HG03064 (cell line): Measurements from ENCODE around the gene CD99L2.
A peak's percentile ranks its signal among the peaks of the same experiment; 100 is the strongest.

Experiments
- ATAC-seq: cut with Tn5 transposase; IDR thresholded peaks from one replicate; pipeline ENCODE4 v1.9.1; 2021; ENCODE audit warnings: low read depth; ENCODE audit not compliant: unreplicated experiment

The CD99L2 gene

DNA sequence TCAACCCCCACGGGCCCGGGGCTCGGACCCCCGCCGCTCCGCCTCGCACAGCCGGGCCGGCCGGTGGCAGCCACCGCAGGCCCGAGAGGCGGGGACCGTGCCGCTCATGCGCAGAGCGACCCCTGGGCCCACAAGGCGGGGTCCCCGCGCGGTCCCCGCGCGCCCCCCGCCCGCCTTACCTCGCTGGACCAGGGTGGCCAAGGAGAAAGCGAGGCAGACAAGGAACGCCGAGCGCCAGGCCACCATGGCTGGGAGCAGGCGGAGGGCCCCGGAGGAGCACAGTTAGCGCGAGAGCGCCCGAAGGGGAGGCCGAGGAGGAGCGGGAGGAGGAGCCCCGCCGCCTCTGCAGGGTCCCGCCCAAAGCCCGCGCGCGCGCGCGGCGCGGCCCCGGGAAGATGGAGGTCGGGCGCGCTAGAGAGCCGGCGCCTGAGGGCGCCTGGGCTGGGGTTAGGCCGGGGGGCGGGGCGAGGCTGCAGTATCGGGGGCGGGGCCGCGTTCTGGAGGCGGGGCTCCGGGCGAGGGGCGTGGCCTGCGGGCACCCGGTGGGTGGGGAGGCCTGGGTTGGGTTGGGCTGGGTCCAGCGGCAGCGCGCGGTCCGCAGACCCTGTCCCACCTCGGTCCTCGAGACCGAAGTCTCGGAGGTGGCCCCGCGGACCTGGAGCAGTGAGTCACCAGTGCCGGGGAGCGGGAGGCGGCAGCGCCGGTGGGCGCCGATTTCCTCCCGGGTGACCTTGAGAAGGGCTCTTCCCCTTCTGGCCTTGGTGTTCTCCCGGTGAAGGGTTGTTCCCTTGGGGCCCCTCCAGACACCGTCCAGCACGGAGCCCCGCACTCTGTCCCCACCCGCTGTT is at the start of gene CD99L2:
Gene CD99L2 (minus strand): TSS at position 326 of the 848 bp plus-strand sequence. CDS start 80 bp downstream, at position 246.
- ATAC-seq = peak; percentile 90

- ATAC-seq = no peak
Observed at GRCh38 chrX:150944233-150944632, 45.8 kb upstream of the CD99L2 start.

DNA sequence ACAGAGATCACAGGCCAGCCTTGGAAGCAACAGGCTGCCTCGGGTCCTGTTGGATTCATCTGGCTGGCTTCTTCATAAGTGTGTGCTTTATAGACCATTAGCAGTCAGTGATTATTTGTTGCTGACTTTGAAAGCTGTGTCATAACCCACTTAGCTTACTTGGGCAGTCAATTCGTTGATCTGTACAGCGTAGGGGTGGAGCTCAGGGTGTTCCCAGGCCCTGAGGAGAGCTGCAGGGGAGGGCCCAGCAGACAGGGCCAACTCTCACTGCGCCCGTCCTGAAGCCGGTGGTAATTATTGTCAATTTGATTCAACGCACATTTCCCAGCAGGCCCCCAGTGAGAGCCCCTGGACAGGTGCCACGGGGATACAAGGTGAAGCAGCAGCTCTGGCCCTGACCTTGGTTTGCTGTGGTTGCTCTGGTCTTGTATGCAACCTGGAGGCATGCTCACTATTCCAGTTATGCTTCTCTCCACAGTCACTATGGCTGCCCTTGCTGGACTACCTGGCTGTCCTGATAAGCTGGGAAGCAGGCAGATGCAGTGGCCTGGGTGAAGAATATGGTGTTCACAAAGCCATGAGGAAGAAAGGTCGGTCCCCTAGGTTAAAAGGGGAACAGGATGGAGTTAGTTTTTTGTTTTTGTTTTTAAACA is 44.6 kb upstream of the CD99L2 start:
- ATAC-seq = no peak

- ATAC-seq = no peak
Observed at GRCh38 chrX:150941580-150941979, 43.1 kb upstream of the CD99L2 start.

- no peak for ATAC-seq
Observed at GRCh38 chrX:150940844-150941495, 42.5 kb upstream of the CD99L2 start.

DNA sequence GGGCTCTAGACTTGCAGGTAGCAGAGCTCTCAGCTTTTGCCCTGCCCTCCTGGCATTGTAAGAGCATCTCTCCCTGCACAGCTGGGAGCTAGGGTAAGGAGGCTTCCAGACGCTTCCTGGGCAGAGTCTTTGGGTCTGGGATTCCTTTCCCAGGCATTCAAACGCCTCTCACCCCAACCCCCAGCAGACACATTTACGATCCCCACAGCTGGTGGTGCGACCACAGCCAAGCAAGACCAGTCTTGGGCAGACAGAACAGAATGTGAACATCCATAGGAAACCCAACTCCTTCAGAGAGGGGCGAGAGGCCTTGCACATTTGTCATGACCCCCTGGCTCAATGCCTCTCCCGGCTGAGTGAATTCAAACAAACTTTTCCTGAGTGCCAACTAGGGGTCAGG is 38.1 kb upstream of the CD99L2 start:
- ATAC-seq = no peak

- no peak for ATAC-seq
Observed at GRCh38 chrX:150935467-150935866, 37.0 kb upstream of the CD99L2 start.

- no peak for ATAC-seq
Observed at GRCh38 chrX:150934453-150934852, 36.0 kb upstream of the CD99L2 start.

- ATAC-seq = no peak
Observed at GRCh38 chrX:150933945-150934350, 35.5 kb upstream of the CD99L2 start.

DNA sequence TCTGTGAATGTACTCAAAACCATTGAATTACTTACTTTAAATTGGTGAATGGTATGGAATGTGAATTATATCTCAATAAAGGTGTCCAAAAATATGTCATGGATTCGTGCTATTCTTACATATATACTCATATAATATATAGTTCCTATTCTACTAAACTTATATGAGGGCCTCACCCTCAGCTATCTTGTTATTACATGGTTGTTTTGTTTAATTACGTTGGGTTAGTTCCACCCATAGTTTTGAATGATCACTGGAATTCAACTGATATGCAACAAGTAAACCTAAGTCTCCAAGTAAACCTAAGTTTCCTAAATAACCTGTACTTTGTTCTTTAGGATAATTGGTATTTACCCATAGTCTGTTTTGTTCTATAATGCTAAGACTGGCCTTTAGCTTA is 30.6 kb upstream of the CD99L2 start:
- ATAC-seq = no peak

DNA sequence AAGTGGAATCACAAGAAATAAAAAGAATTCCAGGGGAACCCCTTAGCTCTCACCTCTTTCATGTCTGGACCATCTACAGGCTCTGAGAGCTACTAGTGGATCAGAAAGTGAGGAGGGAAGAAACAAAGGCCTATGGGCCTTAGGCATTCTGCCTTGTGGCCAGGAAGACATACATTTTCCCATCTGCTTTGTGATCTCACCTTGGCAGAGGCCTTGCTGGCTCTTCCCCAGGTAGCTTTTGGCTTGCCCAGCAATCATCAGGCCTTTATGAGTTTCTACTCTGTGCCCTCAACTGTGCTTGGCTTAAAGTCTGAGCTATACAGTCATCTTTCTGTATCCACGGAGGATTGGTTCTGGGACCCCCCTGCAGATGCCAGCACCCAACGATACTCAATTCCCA is 28.3 kb upstream of the CD99L2 start:
- ATAC-seq = no peak

DNA sequence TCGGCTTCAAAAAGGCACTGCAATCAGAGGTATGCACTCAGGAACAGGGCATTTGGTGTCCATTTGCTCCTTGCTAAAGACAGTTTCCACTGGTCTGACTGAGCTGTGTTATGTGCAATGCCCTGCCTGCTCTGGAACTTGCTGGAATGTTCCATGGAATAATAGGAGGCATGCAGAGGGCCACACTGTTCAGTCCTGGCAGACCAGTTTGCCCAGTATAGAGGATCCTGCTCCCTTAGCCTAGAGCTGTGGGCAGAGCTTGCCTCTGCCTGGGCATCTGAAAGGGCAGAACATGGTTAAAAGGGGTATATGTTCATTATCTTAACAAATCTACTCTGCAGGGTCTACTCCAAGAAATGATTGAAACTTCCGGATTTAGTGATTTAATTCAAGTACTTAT is 27.8 kb upstream of the CD99L2 start:
- ATAC-seq = no peak

DNA sequence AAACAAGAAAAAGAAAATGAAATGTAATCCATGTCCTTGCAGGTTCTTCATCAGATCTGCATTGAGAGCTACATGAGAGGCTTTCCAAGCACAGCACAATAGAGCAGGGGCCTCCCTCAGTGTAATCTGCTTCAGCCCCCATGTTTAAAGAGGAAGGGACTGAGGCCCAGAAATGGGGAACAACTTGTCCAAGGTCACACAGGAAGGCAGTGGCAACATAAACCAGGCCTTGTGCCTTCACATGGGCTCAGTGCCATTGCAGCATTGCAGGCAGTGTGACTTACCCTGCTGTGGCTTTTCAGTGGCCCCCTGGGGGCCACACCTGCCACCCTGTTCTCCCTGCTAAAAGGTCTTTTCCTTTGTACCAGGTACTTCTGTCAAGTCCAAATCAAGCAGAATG is 20.9 kb upstream of the CD99L2 start:
- no peak for ATAC-seq

- no peak for ATAC-seq
Observed at GRCh38 chrX:150913511-150913910, 15.0 kb upstream of the CD99L2 start.

DNA sequence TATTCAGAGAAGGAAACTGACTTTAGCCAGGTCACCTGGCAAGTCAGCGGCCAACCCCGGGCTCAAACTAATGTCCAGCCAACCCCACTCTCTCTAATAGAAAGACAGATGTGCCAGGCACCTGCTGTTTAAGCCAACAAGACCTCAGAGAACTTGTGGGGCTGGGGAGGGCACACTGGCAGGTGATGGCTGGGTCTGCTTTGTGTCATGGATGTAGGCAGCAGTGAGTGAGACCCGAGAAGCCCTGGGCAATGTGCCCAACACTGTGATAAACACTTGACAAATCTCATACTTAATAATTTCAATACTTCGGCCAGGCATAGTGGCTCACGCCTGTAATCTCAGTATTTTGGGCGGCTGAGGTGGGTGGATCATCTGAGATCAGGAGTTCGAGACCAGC is 9.0 kb upstream of the CD99L2 start:
- no peak for ATAC-seq

- ATAC-seq = no peak
Observed at GRCh38 chrX:150906694-150907093, 8.2 kb upstream of the CD99L2 start.

DNA sequence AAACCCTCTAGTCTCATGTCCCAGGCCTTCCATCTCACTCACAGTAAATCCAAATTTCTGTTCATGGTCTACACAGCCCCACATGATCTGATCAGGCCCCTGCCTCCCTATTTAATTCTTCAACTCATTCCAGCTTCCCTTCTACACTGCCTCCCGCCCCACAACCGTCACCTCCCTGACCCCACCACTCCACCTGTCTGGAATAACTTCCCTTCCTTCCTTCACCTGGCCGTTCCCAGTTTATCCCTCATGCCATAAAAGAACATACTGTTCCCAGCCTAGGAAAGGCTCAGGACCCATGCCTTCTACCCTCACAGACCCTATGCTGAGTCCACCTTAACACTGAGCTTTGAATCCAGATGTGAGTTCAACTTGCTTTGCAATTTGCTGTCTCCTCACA is 6.8 kb upstream of the CD99L2 start:
- ATAC-seq = no peak

DNA sequence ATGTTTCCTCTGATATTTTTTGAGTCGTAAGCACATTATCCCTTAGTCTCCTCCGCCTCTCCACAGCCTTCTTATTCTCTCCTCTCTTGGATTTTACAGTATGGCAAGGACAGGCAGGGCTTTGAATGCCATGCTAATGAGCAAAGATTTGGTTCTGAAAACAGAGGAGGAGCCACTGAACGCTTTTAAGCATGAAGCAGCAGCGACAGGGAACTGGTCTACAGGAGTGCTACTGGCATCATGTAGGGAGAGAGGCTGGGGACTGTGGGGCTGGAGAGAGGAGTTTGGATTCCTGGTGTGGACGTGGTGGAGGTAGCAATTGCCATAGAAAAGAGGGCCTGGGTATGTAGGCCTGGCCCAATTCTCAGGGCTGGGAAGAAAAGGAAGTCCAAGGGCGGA is 4.6 kb upstream of the CD99L2 start:
- ATAC-seq = no peak

GRCh38 chrX:150902434-150903109 is 4.1 kb upstream of the CD99L2 start:
- ATAC-seq = no peak

DNA sequence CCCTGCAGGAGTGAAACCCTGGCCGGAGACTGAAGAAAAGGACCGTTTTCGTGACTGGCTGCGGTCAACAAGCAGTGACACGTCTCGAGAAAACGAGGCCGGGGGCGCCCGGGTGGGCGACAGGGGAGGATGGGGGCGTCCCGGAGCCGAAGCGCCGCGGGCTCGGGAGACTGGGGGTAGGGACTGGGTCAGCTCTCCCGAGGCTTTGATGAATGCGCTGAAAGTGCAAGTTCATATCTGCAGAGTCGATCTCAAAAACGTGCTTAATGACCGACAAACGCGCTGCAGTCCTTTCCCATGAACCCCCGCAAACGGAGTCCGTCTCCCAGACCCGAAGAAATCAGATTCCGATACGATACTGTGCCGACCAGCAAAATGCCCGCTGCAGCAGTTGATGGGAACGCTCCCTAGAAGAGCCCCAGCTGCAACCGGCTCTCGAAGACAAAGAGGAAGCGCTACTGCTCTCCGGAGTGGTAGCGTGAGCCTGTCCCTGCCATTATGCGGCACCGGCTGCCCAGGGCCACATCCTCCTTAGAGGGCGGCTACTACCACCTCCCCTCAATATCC is 806 bp upstream of the CD99L2 start:
- peak; percentile 4 for ATAC-seq
